ENCODE data around the gene FAM3C.

GRCh38 chr7:121414436-121414835 is 18.3 kb upstream of the FAM3C start:
- TF ChIP-seq POLR2A (IDR thresholded peaks at IDR 0.05) = no peak
- no peak for TF ChIP-seq CTCF (IDR thresholded peaks at IDR 0.05)
